ENCODE data around the gene MRTO4.

Gene MRTO4

GRCh38 chr1:19306941-19307340 lies 55.3 kb downstream of the MRTO4 start:
- Histone ChIP-seq H3K9me2 (replicated peaks; ENCODE audit: insufficient read depth, low read length) (no peaks in the 10 kb centered on the region), H3K4me3 (ENCODE audit: insufficient read depth, low read length, poor library complexity, severe bottlenecking) (no peak overlapping the region), H3K4me2 (ENCODE audit: low read depth, low read length, poor library complexity, severe bottlenecking) (no peak overlapping the region), H4K20me1 (ENCODE audit: low read depth, low read length) (no peaks in the 10 kb centered on the region), H3K36me3 (ENCODE audit: low read length) (no peaks in the 10 kb centered on the region), H3F3A (ENCODE audit: insufficient read depth) (no peaks in the 10 kb centered on the region), H2AFZ (ENCODE audit: low read depth, low read length, severe bottlenecking) (no peak overlapping the region), H3K27ac (ENCODE audit: low read depth, low read length) (no peak overlapping the region), H3K9ac (ENCODE audit: low read length) (no peak overlapping the region), H3K27me3 (ENCODE audit: low read length) (no peaks in the 10 kb centered on the region), H3K9me3 (ENCODE audit: insufficient read depth, low read length) (no peaks in the 10 kb centered on the region), H3K79me2 (ENCODE audit: insufficient read depth, low read length) (no peaks in the 10 kb centered on the region)
- TF ChIP-seq EZH2phosphoT487 (conservative IDR thresholded peaks at IDR 0.05; ENCODE audit: low read length) = no peak
- TF ChIP-seq, protein P1, sequence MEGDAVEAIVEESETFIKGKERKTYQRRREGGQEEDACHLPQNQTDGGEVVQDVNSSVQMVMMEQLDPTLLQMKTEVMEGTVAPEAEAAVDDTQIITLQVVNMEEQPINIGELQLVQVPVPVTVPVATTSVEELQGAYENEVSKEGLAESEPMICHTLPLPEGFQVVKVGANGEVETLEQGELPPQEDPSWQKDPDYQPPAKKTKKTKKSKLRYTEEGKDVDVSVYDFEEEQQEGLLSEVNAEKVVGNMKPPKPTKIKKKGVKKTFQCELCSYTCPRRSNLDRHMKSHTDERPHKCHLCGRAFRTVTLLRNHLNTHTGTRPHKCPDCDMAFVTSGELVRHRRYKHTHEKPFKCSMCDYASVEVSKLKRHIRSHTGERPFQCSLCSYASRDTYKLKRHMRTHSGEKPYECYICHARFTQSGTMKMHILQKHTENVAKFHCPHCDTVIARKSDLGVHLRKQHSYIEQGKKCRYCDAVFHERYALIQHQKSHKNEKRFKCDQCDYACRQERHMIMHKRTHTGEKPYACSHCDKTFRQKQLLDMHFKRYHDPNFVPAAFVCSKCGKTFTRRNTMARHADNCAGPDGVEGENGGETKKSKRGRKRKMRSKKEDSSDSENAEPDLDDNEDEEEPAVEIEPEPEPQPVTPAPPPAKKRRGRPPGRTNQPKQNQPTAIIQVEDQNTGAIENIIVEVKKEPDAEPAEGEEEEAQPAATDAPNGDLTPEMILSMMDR (IDR thresholded peaks at IDR 0.05; ENCODE audit: insufficient read depth, low read length, poor library complexity, severe bottlenecking) = no peak

DNA sequence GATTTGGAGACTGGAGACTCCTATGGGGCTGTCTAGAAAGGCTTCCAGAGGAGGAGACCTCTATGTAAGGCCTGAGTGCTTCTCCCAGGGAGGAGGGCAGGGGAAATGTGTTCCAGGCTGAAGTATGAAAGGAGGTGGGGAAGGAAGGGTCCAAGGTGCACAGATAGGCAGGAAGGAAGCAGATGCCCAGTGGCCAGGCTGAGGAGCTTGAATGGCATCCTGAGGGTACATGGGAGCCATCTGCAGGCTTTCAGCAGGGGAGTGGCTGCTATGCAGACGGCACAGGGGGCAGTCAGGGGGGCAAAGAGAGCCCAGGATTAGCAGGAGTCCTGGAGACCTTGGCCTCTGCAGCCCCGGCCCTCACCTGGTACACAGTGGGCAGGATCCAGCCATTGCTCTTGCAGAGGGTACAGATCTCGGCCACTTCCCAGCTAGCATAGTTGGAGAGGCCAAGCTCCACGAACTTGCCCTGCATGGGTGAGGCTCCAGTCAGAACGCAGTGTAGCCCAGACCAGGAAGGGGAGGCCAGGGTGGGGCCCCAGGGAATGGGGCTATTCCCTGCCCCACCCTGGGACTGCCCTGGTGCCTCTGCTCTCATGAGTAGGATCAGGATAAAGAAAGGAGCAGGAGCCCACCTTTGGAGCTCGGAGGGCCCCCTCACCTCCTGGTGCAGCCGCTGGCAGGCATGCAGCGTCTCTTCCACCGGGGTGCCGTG lies 56.3 kb downstream of the MRTO4 start:
- no peak overlapping the region for H3K27ac ChIP-seq (ENCODE audit: low read depth, low read length)
- no peaks in the 10 kb centered on the region for H3K9me3 ChIP-seq (ENCODE audit: insufficient read depth, low read length)
- H3K4me2 ChIP-seq (ENCODE audit: low read depth, low read length, poor library complexity, severe bottlenecking) = no peak overlapping the region
- no peaks in the 10 kb centered on the region for H4K20me1 ChIP-seq (ENCODE audit: low read depth, low read length)
- H3K27me3 ChIP-seq (ENCODE audit: low read length) = no peaks in the 10 kb centered on the region
- no peaks in the 10 kb centered on the region for H3K9me2 ChIP-seq (replicated peaks; ENCODE audit: insufficient read depth, low read length)
- H2AFZ ChIP-seq (ENCODE audit: low read depth, low read length, severe bottlenecking) = no peak overlapping the region
- no peaks in the 10 kb centered on the region for H3K79me2 ChIP-seq (ENCODE audit: insufficient read depth, low read length)
- H3K36me3 ChIP-seq (ENCODE audit: low read length) = no peaks in the 10 kb centered on the region
- no peak overlapping the region for H3K9ac ChIP-seq (ENCODE audit: low read length)
- H3F3A ChIP-seq (ENCODE audit: insufficient read depth) = no peaks in the 10 kb centered on the region; the same call in 1 of the 2 replicates
- TF ChIP-seq, protein P1 (IDR thresholded peaks at IDR 0.05; ENCODE audit: insufficient read depth, low read length, poor library complexity, severe bottlenecking) = no peak
- no peak for TF ChIP-seq EZH2phosphoT487 (conservative IDR thresholded peaks at IDR 0.05; ENCODE audit: low read length)
- H3K4me3 ChIP-seq (ENCODE audit: insufficient read depth, low read length, poor library complexity, severe bottlenecking) = no peak overlapping the region

- TF ChIP-seq EZH2phosphoT487 (conservative IDR thresholded peaks at IDR 0.05; ENCODE audit: low read length) = no peak
- TF ChIP-seq, protein P1 (IDR thresholded peaks at IDR 0.05; ENCODE audit: insufficient read depth, low read length, poor library complexity, severe bottlenecking) = no peak
- no peak overlapping the region for H2AFZ ChIP-seq (ENCODE audit: low read depth, low read length, severe bottlenecking)
- H3F3A ChIP-seq (ENCODE audit: insufficient read depth) = peaks cover 6% of the 10 kb centered on the region; the same call in 1 of the 2 replicates
- no peaks in the 10 kb centered on the region for H4K20me1 ChIP-seq (ENCODE audit: low read depth, low read length)
- no peaks in the 10 kb centered on the region for H3K9me3 ChIP-seq (ENCODE audit: insufficient read depth, low read length)
- no peaks in the 10 kb centered on the region for H3K9me2 ChIP-seq (replicated peaks; ENCODE audit: insufficient read depth, low read length)
- H3K9ac ChIP-seq (ENCODE audit: low read length) = no peak overlapping the region
- no peaks in the 10 kb centered on the region for H3K79me2 ChIP-seq (ENCODE audit: insufficient read depth, low read length)
- no peak overlapping the region for H3K27ac ChIP-seq (ENCODE audit: low read depth, low read length)
- H3K27me3 ChIP-seq (ENCODE audit: low read length) = no peaks in the 10 kb centered on the region
- no peak overlapping the region for H3K4me3 ChIP-seq (ENCODE audit: insufficient read depth, low read length, poor library complexity, severe bottlenecking)
- no peaks in the 10 kb centered on the region for H3K36me3 ChIP-seq (ENCODE audit: low read length)
- H3K4me2 ChIP-seq (ENCODE audit: low read depth, low read length, poor library complexity, severe bottlenecking) = no peak overlapping the region
These were observed 56.9 kb downstream of the MRTO4 start for GRCh38 chr1:19308509-19308907.

Measured in SU-DHL-6 (cell line).